Measurements from ENCODE around the gene MMD2. TPM values are rescaled to one million over a fixed set of nuclear protein-coding genes. Genes with fewer than 3 reads are reported as not detected.

The MMD2 gene
- total and polyA plus RNA-seq, 12 donors, result not detected

DNA sequence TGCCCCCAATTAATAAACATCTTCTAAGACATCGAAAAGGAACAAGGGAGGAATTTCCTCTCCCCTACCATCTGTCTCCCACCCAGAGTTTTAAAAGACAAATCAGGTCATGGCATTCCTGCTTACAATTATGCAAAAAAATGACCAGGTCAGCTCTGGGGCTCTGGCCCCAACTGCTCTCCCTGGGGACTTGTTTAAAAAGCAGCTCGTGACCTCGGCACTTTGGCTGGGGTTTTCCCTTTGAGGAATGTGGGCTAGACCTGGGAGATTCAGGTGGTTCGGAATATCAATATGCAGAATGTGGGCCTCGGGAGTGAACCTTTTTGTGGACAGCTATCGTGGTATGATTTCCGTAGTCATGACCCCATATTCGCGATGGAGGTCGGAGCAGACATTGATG, 74.8 kb downstream of the MMD2 start:
- intact Hi-C loops (cut with DNase I), result loop anchor here in 4 of 10 donors (5.0 kb wide), 2 partner anchors 52 to 87 kb away; no protein-coding TSS in a partner anchor
- Histone ChIP-seq H3K27me3 (peaks cover 0 to 27% (median 0%) of the 10 kb centered on the region in 7 donors), H3K9me3 (no peaks in the 10 kb centered on the region), H3K4me3 (no peak overlapping the region), H3K27ac (no peak overlapping the region), H3K4me1 (peaks cover 3 to 37% (median 14%) of the 10 kb centered on the region in 9 donors), H3K36me3 (no peaks in the 10 kb centered on the region)
- TF ChIP-seq, protein P1, sequence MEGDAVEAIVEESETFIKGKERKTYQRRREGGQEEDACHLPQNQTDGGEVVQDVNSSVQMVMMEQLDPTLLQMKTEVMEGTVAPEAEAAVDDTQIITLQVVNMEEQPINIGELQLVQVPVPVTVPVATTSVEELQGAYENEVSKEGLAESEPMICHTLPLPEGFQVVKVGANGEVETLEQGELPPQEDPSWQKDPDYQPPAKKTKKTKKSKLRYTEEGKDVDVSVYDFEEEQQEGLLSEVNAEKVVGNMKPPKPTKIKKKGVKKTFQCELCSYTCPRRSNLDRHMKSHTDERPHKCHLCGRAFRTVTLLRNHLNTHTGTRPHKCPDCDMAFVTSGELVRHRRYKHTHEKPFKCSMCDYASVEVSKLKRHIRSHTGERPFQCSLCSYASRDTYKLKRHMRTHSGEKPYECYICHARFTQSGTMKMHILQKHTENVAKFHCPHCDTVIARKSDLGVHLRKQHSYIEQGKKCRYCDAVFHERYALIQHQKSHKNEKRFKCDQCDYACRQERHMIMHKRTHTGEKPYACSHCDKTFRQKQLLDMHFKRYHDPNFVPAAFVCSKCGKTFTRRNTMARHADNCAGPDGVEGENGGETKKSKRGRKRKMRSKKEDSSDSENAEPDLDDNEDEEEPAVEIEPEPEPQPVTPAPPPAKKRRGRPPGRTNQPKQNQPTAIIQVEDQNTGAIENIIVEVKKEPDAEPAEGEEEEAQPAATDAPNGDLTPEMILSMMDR (IDR thresholded peaks at IDR 0.05), result no peak
- DNase-seq (no peak), ATAC-seq (no peak)
- WGBS, 2 donors, result 79 to 84% methylated on average over 10 of the region's 10 CpGs

DNA sequence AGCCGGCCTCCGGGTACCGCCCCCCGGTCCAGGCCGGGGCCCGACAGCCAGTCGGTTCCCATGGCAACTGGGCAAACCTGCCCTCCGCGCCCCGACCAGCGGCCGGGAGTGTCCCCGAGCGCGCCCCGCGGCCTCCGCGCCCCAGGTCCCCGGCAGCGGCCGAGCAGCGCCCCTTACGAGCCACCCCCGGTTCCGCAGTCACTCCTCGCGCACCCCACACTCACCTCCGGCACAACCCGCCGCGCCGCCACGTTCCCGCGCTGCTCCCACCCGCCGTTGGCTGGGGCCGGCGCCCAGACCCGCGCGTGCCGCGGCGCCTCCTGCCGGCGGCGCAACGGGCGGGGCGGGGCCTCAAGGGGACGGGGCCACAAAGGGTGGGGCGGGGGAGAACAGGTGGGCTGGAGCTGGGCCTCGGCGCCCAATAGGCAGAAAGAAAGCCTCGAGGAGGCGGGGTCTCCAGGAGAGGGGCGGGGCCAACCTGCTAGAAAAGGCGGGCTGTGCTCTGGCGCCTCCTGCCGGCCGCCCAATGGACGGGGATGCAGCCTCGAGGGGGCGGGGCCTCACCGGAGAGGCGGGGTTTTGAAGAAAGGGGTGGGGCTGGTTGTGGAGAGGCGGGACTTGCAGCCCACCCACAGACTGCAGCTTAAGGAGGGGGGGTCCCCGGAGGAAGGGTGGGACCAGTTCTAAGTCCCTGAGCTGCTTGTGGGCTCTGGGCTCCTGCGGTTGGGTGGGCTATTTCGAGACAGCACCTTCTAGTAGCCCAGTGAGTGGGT, 75.4 kb downstream of the MMD2 start, which contains the start of gene RADIL:
Gene RADIL (minus strand): TSS at position 345 of the 773 bp plus-strand sequence. CDS start 5,577 bp downstream, outside the sequence.
- TF ChIP-seq, protein P1 (IDR thresholded peaks at IDR 0.05), result peak; percentile 74 to 98 (median 95)
- no peaks in the 10 kb centered on the region for H3K9me3 ChIP-seq
- intact Hi-C loops (cut with DNase I), result loop anchor here in 6 of 10 donors (1.0 to 5.0 kb wide), 7 partner anchors 51 to 86 kb away; no protein-coding TSS in a partner anchor
- H3K27ac ChIP-seq, result peak within 1 kb of the TSS; percentile 70 to 90 (median 82)
- no peaks in the 10 kb centered on the region for H3K36me3 ChIP-seq
- whole genome bisulfite sequencing, 2 donors, result 4 to 5% methylated on average over 64 to 72 of the region's 72 CpGs
- peak within 1 kb of the TSS; percentile 61 to 77 (median 69) for H3K4me3 ChIP-seq
- peak; percentile 90 to 97 (median 94) for ATAC-seq
- peaks cover 0 to 27% (median 0%) of the 10 kb centered on the region in 7 donors for H3K27me3 ChIP-seq
- peaks cover 3 to 41% (median 14%) of the 10 kb centered on the region in 9 donors for H3K4me1 ChIP-seq
- DNase-seq, result peak; percentile 94 to 95

DNA sequence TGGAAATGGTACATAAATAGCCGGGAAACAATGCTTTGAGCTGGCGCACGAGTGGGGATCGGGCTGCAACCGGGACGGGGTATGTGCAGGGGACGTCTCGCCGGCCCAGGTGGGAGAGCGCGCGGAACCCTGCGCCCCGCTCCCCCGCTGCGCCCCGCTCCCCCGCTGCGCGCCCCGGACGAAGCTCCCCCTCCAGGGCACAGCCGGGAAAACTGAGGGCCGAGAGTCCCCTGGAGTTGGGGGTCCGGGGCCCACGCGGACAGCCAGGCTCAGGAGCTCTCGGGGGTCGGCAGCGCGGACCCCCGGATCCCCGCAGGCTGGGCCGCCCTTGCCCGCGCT, 76.0 kb downstream of the MMD2 start:
- Histone ChIP-seq H3K27ac (peak overlapping the region in 9 of 10 donors; percentile 80 to 90 (median 83)), H3K27me3 (peaks cover 0 to 27% (median 0%) of the 10 kb centered on the region in 7 donors), H3K36me3 (peaks cover 0 to 3% (median 0%) of the 10 kb centered on the region in 9 donors), H3K4me1 (peaks cover 3 to 43% (median 14%) of the 10 kb centered on the region in 9 donors), H3K4me3 (peak overlapping the region; percentile 61 to 77 (median 69)), H3K9me3 (no peaks in the 10 kb centered on the region)
- no peak for ATAC-seq
- no peak for DNase-seq
- WGBS, 2 donors, result 0 to 2% methylated on average over 34 to 36 of the region's 36 CpGs
- TF ChIP-seq, protein P1 (IDR thresholded peaks at IDR 0.05), result no peak
- intact Hi-C loops (cut with DNase I), result loop anchor here in 6 of 10 donors (1.0 to 5.0 kb wide), 7 partner anchors 51 to 86 kb away; no protein-coding TSS in a partner anchor

DNA sequence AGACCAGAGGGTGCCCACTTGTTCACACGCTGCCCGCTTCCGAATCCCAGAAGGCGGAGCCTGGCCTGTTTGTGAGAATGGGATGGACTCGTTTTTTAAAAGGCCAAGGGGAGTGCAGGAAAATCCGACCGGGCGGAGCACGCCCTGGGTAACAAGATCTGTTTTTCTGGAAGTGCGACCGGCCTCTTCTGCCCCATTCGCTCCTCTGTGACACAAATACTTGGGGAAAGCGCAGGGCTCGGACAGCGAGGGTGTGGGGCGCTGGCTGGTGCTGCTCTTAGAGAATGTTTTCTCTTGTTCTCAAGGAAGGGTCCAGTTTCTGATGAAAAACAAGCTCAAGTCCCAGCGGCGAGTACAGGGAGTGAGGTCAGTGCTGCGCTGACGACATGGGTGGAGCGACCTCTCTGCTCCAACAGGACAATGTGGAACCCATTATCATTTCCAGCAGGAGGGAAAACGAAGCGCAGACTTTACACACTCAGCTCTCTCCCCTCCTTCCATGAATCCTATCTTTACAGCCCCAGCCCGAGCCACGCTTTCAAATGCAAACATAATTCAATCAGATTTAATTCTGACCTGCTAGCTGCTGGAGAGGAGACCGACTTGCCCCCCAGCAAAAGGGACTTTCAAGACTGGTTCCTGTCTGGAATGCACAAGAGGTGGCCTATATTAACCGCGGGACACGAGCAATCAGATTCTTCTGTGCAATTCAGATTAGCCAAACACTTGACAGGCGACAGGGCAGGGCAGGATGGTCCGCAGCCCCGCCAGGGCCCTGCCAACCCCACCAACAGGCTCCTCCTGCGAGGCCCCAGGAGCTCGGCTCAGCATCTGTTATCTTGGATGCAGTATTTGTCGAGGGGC, 76.6 kb downstream of the MMD2 start:
- TF ChIP-seq, protein P1 (IDR thresholded peaks at IDR 0.05), result no peak
- Histone ChIP-seq H3K4me1 (peaks cover 3 to 43% (median 14%) of the 10 kb centered on the region in 9 donors), H3K36me3 (peaks cover 0 to 9% (median 0%) of the 10 kb centered on the region in 9 donors), H3K9me3 (no peaks in the 10 kb centered on the region), H3K27me3 (peaks cover 0 to 27% (median 0%) of the 10 kb centered on the region in 7 donors), H3K4me3 (peak overlapping the region; percentile 61 to 77 (median 69)), H3K27ac (peak overlapping the region; percentile 70 to 90 (median 82))
- 3 to 6% methylated on average over 35 of the region's 35 CpGs for WGBS, 2 donors
- peak; percentile 58 to 79 for DNase-seq
- intact Hi-C loops (cut with DNase I), result loop anchor here in 6 of 10 donors (1.0 to 5.0 kb wide), 7 partner anchors 50 to 85 kb away; no protein-coding TSS in a partner anchor
- peak; percentile 51 to 83 (median 73) for ATAC-seq

Measured in heart right ventricle (tissue), 16 donors.